IMR-90 (cell line): ENCODE results near the gene BRAT1. TPM values are rescaled to one million over a fixed set of nuclear protein-coding genes. Genes with fewer than 3 reads are reported as not detected.
A peak's percentile ranks its signal among the peaks of the same experiment; 100 is the strongest.

ENCODE experiments used
- ATAC-seq: fragments of 200-7000 bp; cut with Tn5 transposase; 2 replicates; pipeline ENCODE4 v1.9.1; 2020; ENCODE audit warnings: low read depth, mild to moderate bottlenecking, moderate library complexity
- BruUV-seq: library from RNA; stranded (reverse); fragments of 400-500 nt; replicated peaks from 2 replicates; lab custom pipeline; 2021; lab: Mats Ljungman, UMichigan
- CTCF ChIA-PET: fragments of 300-600 bp; formaldehyde crosslinking; extraction: SDS; loops from one replicate; lab custom pipeline; 2021; ENCODE audit warnings: antibody characterized with exemption; lab: Yijun Ruan, JAX
- POLR2A ChIA-PET: fragments of 300-600 bp; sonication (Branson Sonifier 250); formaldehyde crosslinking; loops from one replicate; lab custom pipeline; 2022; ENCODE audit warnings: antibody characterized with exemption; ENCODE audit not compliant: unreplicated experiment; lab: Charles Lee
- DNase-seq: peaks from one replicate; pipeline ENCODE4 v3.0.0; 2013
- H2AFZ ChIP-seq: replicated peaks from 2 replicates; pipeline ENCODE3; 2013; ENCODE audit warnings: low read length, mild to moderate bottlenecking; ENCODE audit not compliant: poor library complexity
- H2AK5ac ChIP-seq: 2 replicates; pipeline ENCODE4 v1.6.1; 2013; ENCODE audit warnings: low read depth, low read length, inconsistent platforms
- H2AK9ac ChIP-seq: replicated peaks from 2 replicates; pipeline ENCODE3; 2013; ENCODE audit warnings: mild to moderate bottlenecking, low read depth, low read length, moderate library complexity; ENCODE audit not compliant: poor library complexity
- H2BK120ac ChIP-seq: 2 replicates; pipeline ENCODE4 v1.6.1; 2013; ENCODE audit warnings: low read depth, low read length, inconsistent platforms
- H2BK15ac ChIP-seq: 3 replicates; pipeline ENCODE4 v1.6.1; 2013; ENCODE audit warnings: low read depth, low read length, inconsistent platforms
- H2BK20ac ChIP-seq: 2 replicates; pipeline ENCODE4 v1.6.1; 2013; ENCODE audit warnings: low read depth, mild to moderate bottlenecking, inconsistent platforms, low read length, moderate library complexity
- H2BK5ac ChIP-seq: 2 replicates; pipeline ENCODE4 v1.6.1; 2013; ENCODE audit warnings: mild to moderate bottlenecking, low read depth, low read length, inconsistent platforms; ENCODE audit not compliant: poor library complexity, severe bottlenecking
- H3K14ac ChIP-seq: replicated peaks from 2 replicates; pipeline ENCODE4 v1.6.1; 2013; ENCODE audit warnings: low read depth, low read length, inconsistent platforms
- H3K18ac ChIP-seq: 2 replicates; pipeline ENCODE4 v1.6.1; 2013; ENCODE audit warnings: low read depth, low read length, control low read depth
- H3K23ac ChIP-seq: 2 replicates; pipeline ENCODE4 v1.6.1; 2013; ENCODE audit warnings: low read depth, low read length, inconsistent platforms
- H3K27ac ChIP-seq: 2 replicates; pipeline ENCODE4 v1.5.1; 2013; ENCODE audit warnings: mild to moderate bottlenecking, control low read depth, low read length; ENCODE audit not compliant: insufficient read depth
- H3K27me3 ChIP-seq: 2 replicates; pipeline ENCODE4 v1.6.1; 2013; ENCODE audit warnings: low read length; ENCODE audit not compliant: control insufficient read depth, insufficient read depth
- H3K36me3 ChIP-seq: 2 replicates; pipeline ENCODE4 v1.6.1; 2013; ENCODE audit warnings: low read length, mixed read lengths; ENCODE audit not compliant: control insufficient read depth, insufficient read depth
- H3K4ac ChIP-seq: 2 replicates; pipeline ENCODE4 v1.6.1; 2013; ENCODE audit warnings: low read depth, low read length, inconsistent platforms
- H3K4me1 ChIP-seq: 2 replicates; pipeline ENCODE4 v1.6.1; 2013; ENCODE audit warnings: low read length, mixed read lengths; ENCODE audit not compliant: control insufficient read depth, insufficient read depth
- H3K4me2 ChIP-seq: 2 replicates; pipeline ENCODE4 v1.6.1; 2013; ENCODE audit warnings: low read depth, mild to moderate bottlenecking, control low read depth, low read length, moderate library complexity
- H3K4me3 ChIP-seq: 2 replicates; pipeline ENCODE4 v1.5.1; 2013; ENCODE audit warnings: low read depth, mild to moderate bottlenecking, control low read depth, low read length, moderate library complexity; ENCODE audit not compliant: insufficient read depth
- H3K56ac ChIP-seq: 2 replicates; pipeline ENCODE4 v1.6.1; 2013; ENCODE audit warnings: low read length, inconsistent platforms; ENCODE audit not compliant: insufficient read depth; ENCODE audit errors: extremely low read depth
- H3K79me1 ChIP-seq, 2 experiments: 2 replicates each; pipeline ENCODE4 v1.6.1; 2013; ENCODE audit warnings: low read length in 2 of 2, inconsistent platforms in 1 of 2, low read depth in 1 of 2
- H3K9ac ChIP-seq: 2 replicates; pipeline ENCODE4 v1.6.1; 2013; ENCODE audit warnings: low read depth, low read length, control low read depth
- H3K9me1 ChIP-seq: 2 replicates; pipeline ENCODE4 v1.6.1; 2013; ENCODE audit warnings: low read length, inconsistent platforms; ENCODE audit not compliant: insufficient read depth
- H3K9me3 ChIP-seq: 2 replicates; pipeline ENCODE4 v1.6.1; 2013; ENCODE audit warnings: low read length; ENCODE audit not compliant: control insufficient read depth, insufficient read depth
- H4K20me1 ChIP-seq: 2 replicates; pipeline ENCODE4 v1.6.1; 2013; ENCODE audit warnings: low read length, inconsistent platforms; ENCODE audit not compliant: insufficient read depth
- H4K5ac ChIP-seq: 2 replicates; pipeline ENCODE4 v1.6.1; 2013; ENCODE audit warnings: mild to moderate bottlenecking, low read depth, low read length, control low read depth
- H4K8ac ChIP-seq, 2 experiments: 2 replicates each; pipeline ENCODE4 v1.6.1; 2013; ENCODE audit warnings: low read depth in 2 of 2, low read length in 2 of 2, control low read depth in 1 of 2, inconsistent platforms in 1 of 2
- H4K91ac ChIP-seq: 2 replicates; pipeline ENCODE4 v1.6.1; 2013; ENCODE audit warnings: low read depth, low read length, inconsistent platforms; ENCODE audit not compliant: insufficient read depth
- BHLHE40 ChIP-seq: fragments of 150-350 bp; IDR thresholded peaks from 2 replicates; pipeline ENCODE4 v1.6.1; 2016; ENCODE audit warnings: mild to moderate bottlenecking, low read depth, low read length
- CEBPB ChIP-seq: IDR thresholded peaks from 2 replicates; pipeline ENCODE4 v1.6.1; 2012; ENCODE audit warnings: low read depth, low read length, improper control_type of control experiment
- CHD1 ChIP-seq: IDR thresholded peaks from 2 replicates; pipeline ENCODE4 v1.6.1; 2012; ENCODE audit warnings: low read depth, low read length, improper control_type of control experiment
- CTCF ChIP-seq: conservative IDR thresholded peaks from 2 replicates; pipeline ENCODE4 v1.5.1; 2012; ENCODE audit warnings: mild to moderate bottlenecking, low read depth, low read length, improper control_type of control experiment
- ELK1 ChIP-seq: fragments of 150-350 bp; IDR thresholded peaks from 2 replicates; pipeline ENCODE4 v1.6.1; 2016; ENCODE audit warnings: low read depth, mild to moderate bottlenecking, low read length, moderate library complexity, borderline replicate concordance
- MAFK ChIP-seq: IDR thresholded peaks from 2 replicates; pipeline ENCODE4 v1.6.1; 2012; ENCODE audit warnings: low read depth, low read length, improper control_type of control experiment
- MXI1 ChIP-seq: IDR thresholded peaks from 2 replicates; pipeline ENCODE4 v1.6.1; 2012; ENCODE audit warnings: low read depth, mild to moderate bottlenecking, low read length, moderate library complexity, borderline replicate concordance
- NFE2L2 ChIP-seq: fragments of 150-350 bp; IDR thresholded peaks from 2 replicates; pipeline ENCODE4 v1.6.1; 2016; ENCODE audit warnings: low read depth, mild to moderate bottlenecking, low read length
- POLR2A ChIP-seq: IDR thresholded peaks from 2 replicates; pipeline ENCODE4 v1.6.1; 2012; ENCODE audit warnings: mild to moderate bottlenecking, low read depth, low read length
- RAD21 ChIP-seq: IDR thresholded peaks from 2 replicates; pipeline ENCODE4 v1.6.1; 2012; ENCODE audit warnings: low read length, improper control_type of control experiment
- RCOR1 ChIP-seq: IDR thresholded peaks from 2 replicates; pipeline ENCODE4 v1.6.1; 2012; ENCODE audit warnings: mild to moderate bottlenecking, low read length, improper control_type of control experiment; ENCODE audit not compliant: insufficient replicate concordance
- RFX5 ChIP-seq: IDR thresholded peaks from 2 replicates; pipeline ENCODE4 v1.8.0; 2012; ENCODE audit warnings: low read depth, mild to moderate bottlenecking, low read length, moderate library complexity
- SMC3 ChIP-seq: fragments of 150-350 bp; IDR thresholded peaks from 2 replicates; pipeline ENCODE4 v1.6.1; 2016; ENCODE audit warnings: low read depth, mild to moderate bottlenecking, antibody characterized with exemption, low read length, moderate library complexity
- USF2 ChIP-seq: fragments of 150-350 bp; IDR thresholded peaks from 2 replicates; pipeline ENCODE4 v1.6.1; 2017; ENCODE audit warnings: mild to moderate bottlenecking, antibody characterized with exemption, low read length, low read depth
- WGBS, 2 experiments: methylation state at CpG; one replicate each; pipeline versions ENCODE4 v1.1.5 to v1.1.7; 2013; ENCODE audit warnings: missing lambda C conversion rate in 2 of 2; ENCODE audit not compliant: insufficient read length in 1 of 2; ENCODE audit errors: extremely low coverage in 2 of 2; 5-methylcytosine and 5-hydroxymethylcytosine counted together
- dilution Hi-C: fragments of 300-500 bp; cut with HindIII; formaldehyde crosslinking; loops from one replicate; pipeline ENCODE4 v1.14.3; 2018; ENCODE audit warnings: low sequenced_read_pairs; ENCODE audit not compliant: unreplicated experiment
- in situ Hi-C: fragments of 300-500 bp; cut with MboI; formaldehyde crosslinking; loops from 3 replicates; pipeline ENCODE4 v1.14.3; 2019; ENCODE audit warnings: low sequenced_read_pairs, inconsistent platforms, mixed read lengths
- intact Hi-C: fragments of 100-400 bp; cut with micrococcal nuclease; formaldehyde crosslinking; loops from 2 replicates; pipeline ENCODE4 v1.10.0; 2022
- polyA plus RNA-seq, 3 experiments: library from polyadenylated mRNA; depleted of rRNA; stranded (reverse); fragments of >200 nt; gene quantifications; 2 replicates each; pipeline ENCODE4 v1.2.3, GENCODE V29; 2012; ENCODE audit warnings: low replicate concordance in 1 of 3
- total RNA-seq: library from RNA; depleted of rRNA; stranded (reverse); fragments of >200 nt; gene quantifications from 2 replicates; pipeline ENCODE4 v1.2.3, GENCODE V29; 2012

BRAT1 gene
- total and polyA plus RNA-seq, 2 of the 4 experiments (the other 2 are of a cell fraction): 6.8 to 21.9 TPM

GRCh38 chr7:2529161-2530070 lies 25.9 kb downstream of the BRAT1 start:
- DNase-seq (peak; percentile 52), ATAC-seq (peak; percentile 67)
- peak overlapping the region; percentile 86 for H2AFZ ChIP-seq
- TF ChIP-seq POLR2A (no peak), CEBPB (no peak), SMC3 (no peak), NFE2L2 (no peak), BHLHE40 (no peak), CHD1 (no peak), CTCF (no peak), USF2 (peak; percentile 48; the same call in 1 of the 2 replicates), ELK1 (no peak), RFX5 (no peak), RAD21 (no peak), RCOR1 (no peak), MAFK (peak; percentile 34; the same call in 1 of the 2 replicates), MXI1 (no peak)

More at GRCh38 chr7:2529161-2530070, 25.9 kb downstream of the BRAT1 start:
- Histone ChIP-seq H2BK5ac (peak overlapping the region; percentile 87), H3K9me3 (no peaks in the 10 kb centered on the region), H3K23ac (no peak overlapping the region), H3K9ac (peak overlapping the region; percentile 37; the same call in 1 of the 2 replicates), H3K4me2 (peak overlapping the region; percentile 36), H2BK15ac (peak overlapping the region; percentile 96; the same call in 1 of the 3 replicates), H3K56ac (no peak overlapping the region), H4K91ac (peak overlapping the region; percentile 97), H3K4me3 (no peak overlapping the region), H3K27ac (peak overlapping the region; percentile 56), H3K4ac (peak overlapping the region; percentile 85), H4K8ac (peak overlapping the region; percentile 92 to 99), H3K18ac (peak overlapping the region; percentile 81), H3K36me3 (no peaks in the 10 kb centered on the region), H2BK120ac (peak overlapping the region; percentile 78), H4K20me1 (no peaks in the 10 kb centered on the region), H2AK5ac (peak overlapping the region; percentile 98), H3K27me3 (no peaks in the 10 kb centered on the region), H2AK9ac (peak overlapping the region; percentile 91), H4K5ac (peak overlapping the region; percentile 83), H3K4me1 (peaks cover 29% of the 10 kb centered on the region), H3K9me1 (no peaks in the 10 kb centered on the region), H2BK20ac (peak overlapping the region; percentile 79; the same call in 1 of the 2 replicates), H3K79me1 (peaks cover 0 to 6% of the 10 kb centered on the region in 2 experiments; a peak in 1 of 4 replicates), H3K14ac (peak overlapping the region; percentile 71)
- no TSS peak for BruUV-seq
- ChIA-PET POLR2A (no interaction called here), CTCF (no interaction called here)
- 100% methylated on average over 3 of the region's 30 CpGs; no CpG with 5 or more reads in 1 of the 2 experiments for WGBS, 2 experiments
- in situ Hi-C loops (no loop called here), intact Hi-C loops (no loop called here), dilution Hi-C loops (no loop called here)
